ENCODE results near the gene EIF4E1B. TPM values are rescaled to one million over a fixed set of nuclear protein-coding genes. Genes with fewer than 3 reads are reported as not detected.

EIF4E1B gene
- total RNA-seq, 1 donor from 2014 or later = 0.06 TPM

DNA sequence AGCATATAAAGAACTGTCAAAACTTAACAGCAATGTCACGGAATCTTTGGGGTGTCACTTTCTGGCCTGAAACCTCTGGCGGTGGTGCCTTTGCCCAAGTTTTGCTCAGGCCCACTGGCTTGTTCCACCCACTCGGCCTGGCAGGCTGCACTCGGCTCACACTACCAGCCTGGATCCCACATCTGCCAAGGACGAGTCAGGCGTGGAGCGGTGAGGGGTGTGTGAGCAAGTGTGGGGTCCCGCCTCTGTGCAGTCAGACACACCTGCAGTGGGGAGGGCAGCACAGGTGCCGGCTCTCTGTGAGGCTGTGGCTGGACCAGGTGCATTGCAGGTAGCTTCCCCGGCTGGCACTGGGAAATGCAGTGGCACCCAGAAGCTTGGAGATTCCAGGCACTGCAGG is 56.8 kb downstream of the EIF4E1B start:
- Histone ChIP-seq H2AFZ (replicated peaks) (peak overlapping the region; percentile 45), H3K9ac (no peak overlapping the region), H3K36me3 (no peaks in the 10 kb centered on the region), H3K9me3 (ENCODE audit: low read depth) (no peaks in the 10 kb centered on the region), H3K27ac (no peak overlapping the region), H3K27me3 (no peaks in the 10 kb centered on the region), H3K4me1 (peaks cover 19% of the 10 kb centered on the region), H3K4me3 (no peak overlapping the region), H3K4me2 (no peak overlapping the region), H4K20me1 (ENCODE audit: low read depth) (no peaks in the 10 kb centered on the region), H3K79me2 (ENCODE audit: low read depth) (no peaks in the 10 kb centered on the region), H3F3A (ENCODE audit: low read depth) (no peaks in the 10 kb centered on the region)
- no peak for TF ChIP-seq EZH2phosphoT487 (IDR thresholded peaks at IDR 0.05)
- TF ChIP-seq, protein P1, sequence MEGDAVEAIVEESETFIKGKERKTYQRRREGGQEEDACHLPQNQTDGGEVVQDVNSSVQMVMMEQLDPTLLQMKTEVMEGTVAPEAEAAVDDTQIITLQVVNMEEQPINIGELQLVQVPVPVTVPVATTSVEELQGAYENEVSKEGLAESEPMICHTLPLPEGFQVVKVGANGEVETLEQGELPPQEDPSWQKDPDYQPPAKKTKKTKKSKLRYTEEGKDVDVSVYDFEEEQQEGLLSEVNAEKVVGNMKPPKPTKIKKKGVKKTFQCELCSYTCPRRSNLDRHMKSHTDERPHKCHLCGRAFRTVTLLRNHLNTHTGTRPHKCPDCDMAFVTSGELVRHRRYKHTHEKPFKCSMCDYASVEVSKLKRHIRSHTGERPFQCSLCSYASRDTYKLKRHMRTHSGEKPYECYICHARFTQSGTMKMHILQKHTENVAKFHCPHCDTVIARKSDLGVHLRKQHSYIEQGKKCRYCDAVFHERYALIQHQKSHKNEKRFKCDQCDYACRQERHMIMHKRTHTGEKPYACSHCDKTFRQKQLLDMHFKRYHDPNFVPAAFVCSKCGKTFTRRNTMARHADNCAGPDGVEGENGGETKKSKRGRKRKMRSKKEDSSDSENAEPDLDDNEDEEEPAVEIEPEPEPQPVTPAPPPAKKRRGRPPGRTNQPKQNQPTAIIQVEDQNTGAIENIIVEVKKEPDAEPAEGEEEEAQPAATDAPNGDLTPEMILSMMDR (IDR thresholded peaks at IDR 0.05) = no peak
- TF ChIP-seq EZH2 (IDR thresholded peaks at IDR 0.05) = no peak
- Mint-ChIP-seq H3K4me1 (peaks cover 3% of the 10 kb centered on the region), H3K27me3 (ENCODE audit: insufficient read depth, low read depth) (peaks cover 9% of the 10 kb centered on the region), H3K36me3 (no peaks in the 10 kb centered on the region), H3K27ac (no peak overlapping the region), H3K9me3 (peaks cover 3% of the 10 kb centered on the region), H3K4me3 (no peak overlapping the region)
- no peak for DNase-seq (ENCODE audit: low spot score)

DNA sequence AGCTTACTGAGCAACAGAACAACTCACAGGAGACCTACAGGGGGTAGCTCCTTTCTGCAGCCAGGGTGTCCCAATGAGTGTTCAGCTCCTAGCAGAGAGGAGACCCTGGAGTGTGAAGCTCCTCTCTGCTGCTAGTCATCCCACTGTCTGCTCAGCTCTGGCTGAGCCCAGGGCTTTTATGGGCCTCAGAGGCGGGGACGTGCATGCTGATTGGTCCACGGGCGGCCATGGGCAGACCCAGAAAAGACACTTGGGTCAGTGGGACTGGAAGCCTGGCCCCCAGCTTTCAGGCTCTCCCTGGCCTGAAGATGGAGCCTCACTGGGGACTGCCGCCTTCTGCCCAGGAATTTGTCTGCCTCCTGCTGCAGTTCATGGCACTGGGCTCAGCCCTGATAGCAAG is 57.4 kb downstream of the EIF4E1B start:
- Histone ChIP-seq H3K27me3 (no peaks in the 10 kb centered on the region), H3K4me2 (peak overlapping the region; percentile 50), H3F3A (ENCODE audit: low read depth) (no peaks in the 10 kb centered on the region), H3K4me3 (no peak overlapping the region), H4K20me1 (ENCODE audit: low read depth) (no peaks in the 10 kb centered on the region), H3K4me1 (peaks cover 22% of the 10 kb centered on the region), H3K9ac (no peak overlapping the region), H3K79me2 (ENCODE audit: low read depth) (no peaks in the 10 kb centered on the region), H3K36me3 (no peaks in the 10 kb centered on the region), H3K9me3 (ENCODE audit: low read depth) (no peaks in the 10 kb centered on the region), H2AFZ (replicated peaks) (peak overlapping the region; percentile 45), H3K27ac (no peak overlapping the region)
- Mint-ChIP-seq H3K9me3 (peaks cover 3% of the 10 kb centered on the region), H3K4me1 (peaks cover 6% of the 10 kb centered on the region), H3K4me3 (no peak overlapping the region), H3K27me3 (ENCODE audit: insufficient read depth, low read depth) (peaks cover 9% of the 10 kb centered on the region), H3K36me3 (no peaks in the 10 kb centered on the region), H3K27ac (no peak overlapping the region)
- TF ChIP-seq, protein P1 (IDR thresholded peaks at IDR 0.05) = no peak
- peak; percentile 84 for DNase-seq (ENCODE audit: low spot score)

DNA sequence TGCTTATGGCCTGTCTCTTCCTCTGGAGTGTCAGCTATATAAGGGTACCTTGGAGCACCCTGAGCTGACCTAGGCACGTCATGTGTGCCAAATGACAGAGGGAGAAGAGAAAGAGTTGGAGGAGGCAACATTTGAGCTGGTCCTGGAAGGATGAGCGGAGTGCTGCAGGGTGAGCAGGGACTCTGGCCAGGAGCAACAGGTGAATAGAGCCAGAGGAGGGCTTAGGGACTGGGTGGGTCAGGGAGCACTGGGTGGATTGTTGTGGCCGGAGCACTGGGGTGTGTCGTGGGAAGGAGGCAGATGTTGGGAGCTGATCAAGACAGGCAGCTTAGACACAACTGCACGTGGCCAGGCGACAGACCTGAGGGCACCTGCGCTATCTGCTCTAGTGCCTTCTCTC is 60.4 kb downstream of the EIF4E1B start:
- peaks cover 11% of the 10 kb centered on the region for H3K27me3 Mint-ChIP-seq (ENCODE audit: insufficient read depth, low read depth)
- H3K4me3 ChIP-seq = no peak overlapping the region

More for the DNA sequence above, 60.4 kb downstream of the EIF4E1B start:
- H3F3A ChIP-seq (ENCODE audit: low read depth) = no peaks in the 10 kb centered on the region
- no peaks in the 10 kb centered on the region for H3K9me3 Mint-ChIP-seq
- no peak for TF ChIP-seq EZH2 (IDR thresholded peaks at IDR 0.05)
- no peak for TF ChIP-seq EZH2phosphoT487 (IDR thresholded peaks at IDR 0.05)
- TF ChIP-seq, protein P1 (IDR thresholded peaks at IDR 0.05) = no peak
- no peaks in the 10 kb centered on the region for H3K27me3 ChIP-seq
- H3K36me3 Mint-ChIP-seq = no peaks in the 10 kb centered on the region
- peak overlapping the region; percentile 23 for H3K27ac Mint-ChIP-seq
- H3K4me1 ChIP-seq = peaks cover 25% of the 10 kb centered on the region
- no peaks in the 10 kb centered on the region for H3K79me2 ChIP-seq (ENCODE audit: low read depth)
- no peak overlapping the region for H3K4me2 ChIP-seq
- H2AFZ ChIP-seq (replicated peaks) = no peak overlapping the region
- peaks cover 16% of the 10 kb centered on the region for H3K4me1 Mint-ChIP-seq
- DNase-seq (ENCODE audit: low spot score) = no peak
- H3K36me3 ChIP-seq = no peaks in the 10 kb centered on the region
- H3K9me3 ChIP-seq (ENCODE audit: low read depth) = no peaks in the 10 kb centered on the region
- no peak overlapping the region for H3K27ac ChIP-seq
- no peak overlapping the region for H3K4me3 Mint-ChIP-seq
- no peak overlapping the region for H3K9ac ChIP-seq
- H4K20me1 ChIP-seq (ENCODE audit: low read depth) = no peaks in the 10 kb centered on the region

Data from neural progenitor cell (in vitro differentiated cells).